ENCODE measurements around the gene ERFL.
"Not testable (repeated sequence)": the region's sequence is repeated elsewhere in the genome, so short reads cannot be mapped to it uniquely, and the experiment has no call there.

The ERFL gene

GRCh38 chr19:41941410-41942202 is 13.4 kb upstream of the ERFL start:
- DNase-seq (ENCODE audit: low read depth), result no peak

- DNase-seq (ENCODE audit: low read depth), result no peak
Measured at GRCh38 chr19:41940731-41941409, 12.6 kb upstream of the ERFL start.

GRCh38 chr19:41939861-41940730 is 11.8 kb upstream of the ERFL start:
- DNase-seq (ENCODE audit: low read depth), result no peak

GRCh38 chr19:41939209-41939608 is 11.0 kb upstream of the ERFL start:
- DNase-seq (ENCODE audit: low read depth), result not testable (repeated sequence)

GRCh38 chr19:41937525-41938468 is 9.5 kb upstream of the ERFL start:
- no peak for DNase-seq (ENCODE audit: low read depth)

- DNase-seq (ENCODE audit: low read depth), result no peak
Measured at GRCh38 chr19:41936961-41937360, 8.7 kb upstream of the ERFL start.

GRCh38 chr19:41936416-41936850 is 8.2 kb upstream of the ERFL start:
- DNase-seq (ENCODE audit: low read depth), result no peak

- DNase-seq (ENCODE audit: low read depth), result no peak
Measured at GRCh38 chr19:41935760-41936415, 7.6 kb upstream of the ERFL start.

- peak; percentile 18 for DNase-seq (ENCODE audit: low read depth)
Measured at GRCh38 chr19:41934849-41935374, 6.7 kb upstream of the ERFL start.

- DNase-seq (ENCODE audit: low read depth), result no peak
Measured at GRCh38 chr19:41933693-41934426, 5.6 kb upstream of the ERFL start.

- DNase-seq (ENCODE audit: low read depth), result no peak
Measured at GRCh38 chr19:41932720-41933332, 4.6 kb upstream of the ERFL start.

GRCh38 chr19:41932259-41932719 is 4.0 kb upstream of the ERFL start:
- DNase-seq (ENCODE audit: low read depth), result no peak

- no peak for DNase-seq (ENCODE audit: low read depth)
Measured at GRCh38 chr19:41930926-41931592, 2.8 kb upstream of the ERFL start.

GRCh38 chr19:41930322-41930722 is 2.1 kb upstream of the ERFL start:
- DNase-seq (ENCODE audit: low read depth), result no peak

- DNase-seq (ENCODE audit: low read depth), result no peak
Measured at GRCh38 chr19:41929536-41930071, 1.4 kb upstream of the ERFL start.

- DNase-seq (ENCODE audit: low read depth), result no peak
Measured at GRCh38 chr19:41928754-41929535, 696 bp upstream of the ERFL start.

- DNase-seq (ENCODE audit: low read depth), result no peak
Measured at GRCh38 chr19:41927497-41928192, 604 bp downstream of the ERFL start.
